Measurements from ENCODE around the gene CLIC3.

The CLIC3 gene

DNA sequence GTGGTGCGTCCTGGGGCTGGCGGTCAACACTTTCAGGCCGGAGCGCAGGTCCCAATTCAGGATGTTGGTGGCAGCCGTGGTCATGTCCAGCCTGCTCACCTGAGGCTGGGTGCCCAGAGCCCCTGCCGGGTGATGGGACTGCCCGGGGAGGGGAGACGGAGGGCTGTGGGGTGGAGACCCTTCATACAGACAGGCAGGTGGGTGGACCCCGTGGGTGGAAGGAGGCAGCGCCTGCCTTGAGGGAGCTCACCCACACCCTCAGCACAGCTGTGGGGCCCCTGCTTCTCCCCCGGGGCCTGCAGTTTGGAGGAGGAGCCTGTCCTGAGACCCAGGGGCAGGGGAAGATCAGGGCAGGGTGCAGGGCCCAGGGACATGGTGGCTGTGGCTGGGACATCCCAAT lies 26.0 kb downstream of the CLIC3 start:
- DNase-seq (ENCODE audit: low read depth): no peak
- TF ChIP-seq, protein P1, sequence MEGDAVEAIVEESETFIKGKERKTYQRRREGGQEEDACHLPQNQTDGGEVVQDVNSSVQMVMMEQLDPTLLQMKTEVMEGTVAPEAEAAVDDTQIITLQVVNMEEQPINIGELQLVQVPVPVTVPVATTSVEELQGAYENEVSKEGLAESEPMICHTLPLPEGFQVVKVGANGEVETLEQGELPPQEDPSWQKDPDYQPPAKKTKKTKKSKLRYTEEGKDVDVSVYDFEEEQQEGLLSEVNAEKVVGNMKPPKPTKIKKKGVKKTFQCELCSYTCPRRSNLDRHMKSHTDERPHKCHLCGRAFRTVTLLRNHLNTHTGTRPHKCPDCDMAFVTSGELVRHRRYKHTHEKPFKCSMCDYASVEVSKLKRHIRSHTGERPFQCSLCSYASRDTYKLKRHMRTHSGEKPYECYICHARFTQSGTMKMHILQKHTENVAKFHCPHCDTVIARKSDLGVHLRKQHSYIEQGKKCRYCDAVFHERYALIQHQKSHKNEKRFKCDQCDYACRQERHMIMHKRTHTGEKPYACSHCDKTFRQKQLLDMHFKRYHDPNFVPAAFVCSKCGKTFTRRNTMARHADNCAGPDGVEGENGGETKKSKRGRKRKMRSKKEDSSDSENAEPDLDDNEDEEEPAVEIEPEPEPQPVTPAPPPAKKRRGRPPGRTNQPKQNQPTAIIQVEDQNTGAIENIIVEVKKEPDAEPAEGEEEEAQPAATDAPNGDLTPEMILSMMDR (IDR thresholded peaks at IDR 0.05; ENCODE audit: control insufficient read depth, extremely low read depth, insufficient read depth): no peak
- H3K4me3 ChIP-seq (ENCODE audit: low read depth, low read length): no peak overlapping the region

- no peak for DNase-seq (ENCODE audit: low read depth)
- H3K4me3 ChIP-seq (ENCODE audit: low read depth, low read length): no peak overlapping the region
- TF ChIP-seq, protein P1 (IDR thresholded peaks at IDR 0.05; ENCODE audit: control insufficient read depth, extremely low read depth, insufficient read depth): no peak
Observed at GRCh38 chr9:136969774-136970173, 26.6 kb downstream of the CLIC3 start.

- DNase-seq (ENCODE audit: low read depth): no peak
Observed at GRCh38 chr9:136969150-136969549, 27.2 kb downstream of the CLIC3 start.

GRCh38 chr9:136968333-136969127 lies 27.8 kb downstream of the CLIC3 start:
- DNase-seq (ENCODE audit: low read depth): no peak
- TF ChIP-seq, protein P1 (IDR thresholded peaks at IDR 0.05; ENCODE audit: control insufficient read depth, extremely low read depth, insufficient read depth): no peak
- H3K4me3 ChIP-seq (ENCODE audit: low read depth, low read length): no peak overlapping the region

More at GRCh38 chr9:136969150-136969549, 27.2 kb downstream of the CLIC3 start:
- TF ChIP-seq, protein P1 (IDR thresholded peaks at IDR 0.05; ENCODE audit: control insufficient read depth, extremely low read depth, insufficient read depth): no peak
- no peak overlapping the region for H3K4me3 ChIP-seq (ENCODE audit: low read depth, low read length)

GRCh38 chr9:136965771-136966484 lies 30.4 kb downstream of the CLIC3 start:
- H3K4me3 ChIP-seq (ENCODE audit: low read depth, low read length): no peak overlapping the region
- no peak for DNase-seq (ENCODE audit: low read depth)
- TF ChIP-seq, protein P1 (IDR thresholded peaks at IDR 0.05; ENCODE audit: control insufficient read depth, extremely low read depth, insufficient read depth): no peak

GRCh38 chr9:136964833-136965422 lies 31.4 kb downstream of the CLIC3 start:
- no peak for DNase-seq (ENCODE audit: low read depth)
- no peak overlapping the region for H3K4me3 ChIP-seq (ENCODE audit: low read depth, low read length)
- TF ChIP-seq, protein P1 (IDR thresholded peaks at IDR 0.05; ENCODE audit: control insufficient read depth, extremely low read depth, insufficient read depth): no peak
